GM18861 (cell line): ENCODE measurements around the gene BAIAP2L1.

Experiments
- ATAC-seq: cut with Tn5 transposase; IDR thresholded peaks from one replicate; pipeline ENCODE4 v1.9.1; 2021; ENCODE audit not compliant: unreplicated experiment

BAIAP2L1 gene

DNA sequence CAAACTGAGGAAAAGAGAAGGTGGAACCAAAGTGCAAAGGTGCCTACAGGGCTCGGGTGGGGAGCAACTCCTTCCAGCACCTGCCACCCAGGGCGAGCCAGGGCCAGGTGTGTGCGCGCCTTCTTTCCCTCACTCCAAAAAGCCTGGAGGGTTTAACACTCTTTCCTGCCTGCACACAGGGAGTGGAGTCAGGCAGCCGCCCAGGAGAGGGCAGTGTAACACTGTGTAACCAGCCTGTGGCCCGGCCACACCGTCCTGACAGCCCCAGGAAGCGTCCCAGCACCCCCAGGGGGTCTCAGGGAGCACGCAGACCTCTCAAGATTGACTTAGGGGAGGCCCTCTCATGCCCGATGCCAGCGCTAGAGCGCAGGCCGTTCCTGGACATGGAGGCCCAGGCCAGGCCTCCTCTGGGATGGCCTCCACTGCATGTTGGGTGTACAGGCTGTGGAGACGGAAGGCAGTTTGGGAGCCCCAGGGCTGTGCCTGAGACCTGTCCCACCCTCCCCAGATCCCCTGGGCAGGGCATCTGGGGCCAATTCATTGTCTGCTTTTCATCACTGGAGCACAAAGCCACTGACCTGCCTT lies 106.0 kb downstream of the BAIAP2L1 start:
- ATAC-seq, result peak; percentile 68

DNA sequence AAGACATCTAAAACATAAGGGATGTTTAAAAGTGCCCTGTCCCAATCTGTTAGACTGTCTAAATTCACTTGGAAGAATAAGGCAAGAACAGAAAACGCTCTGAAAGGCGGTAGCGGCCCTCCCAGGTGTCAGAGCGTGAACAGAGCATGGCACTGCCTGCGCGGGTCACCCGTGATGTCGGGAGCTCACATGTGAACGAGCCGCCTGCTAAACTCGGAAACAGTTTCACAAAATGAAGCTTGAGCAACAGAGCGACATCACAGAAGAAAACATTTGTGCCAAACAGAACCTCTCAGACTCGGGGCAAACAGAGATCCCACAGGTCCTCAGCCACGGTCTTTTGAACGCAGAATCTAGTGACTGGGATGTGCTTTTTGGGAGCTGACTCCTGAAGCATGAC lies 106.6 kb downstream of the BAIAP2L1 start:
- no peak for ATAC-seq

DNA sequence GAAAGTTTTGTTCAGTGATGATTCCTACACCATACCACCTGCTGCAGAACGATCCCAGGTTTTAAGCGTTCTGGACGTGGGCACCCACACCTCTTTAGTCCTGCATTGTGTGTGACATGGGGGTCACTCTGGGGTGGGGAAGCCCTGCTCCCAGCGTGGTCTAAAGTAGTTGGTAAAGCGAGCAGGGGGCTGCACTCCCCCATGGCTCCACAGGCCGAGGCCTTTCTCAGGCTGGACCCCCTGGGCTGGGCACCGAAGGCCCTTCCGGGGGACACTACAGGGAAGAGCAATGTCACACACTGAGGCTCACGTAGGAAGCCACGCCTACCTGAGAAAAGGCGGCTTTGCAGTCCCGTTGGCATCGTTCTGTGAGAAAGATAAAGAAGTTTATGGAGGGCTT lies 107.1 kb downstream of the BAIAP2L1 start:
- ATAC-seq, result no peak

DNA sequence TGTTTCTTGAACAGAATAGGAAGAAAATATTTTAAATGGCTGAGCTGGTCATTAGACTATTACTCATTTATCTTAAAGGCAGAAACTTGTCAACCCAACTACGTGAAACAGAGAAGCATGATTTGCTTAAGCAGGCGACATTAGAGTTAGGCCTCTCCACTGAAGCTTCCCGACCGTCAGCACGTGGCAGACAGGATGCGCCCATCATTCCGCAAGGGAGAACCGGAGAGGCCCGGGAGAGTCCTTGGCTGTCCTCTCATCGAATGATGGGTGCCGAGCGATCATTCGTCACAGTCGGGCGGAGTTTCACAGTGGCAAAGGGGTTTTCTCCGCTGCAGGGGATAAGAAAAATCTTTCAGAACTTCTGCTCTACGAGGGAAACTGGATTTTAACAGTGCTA lies 107.6 kb downstream of the BAIAP2L1 start:
- no peak for ATAC-seq

DNA sequence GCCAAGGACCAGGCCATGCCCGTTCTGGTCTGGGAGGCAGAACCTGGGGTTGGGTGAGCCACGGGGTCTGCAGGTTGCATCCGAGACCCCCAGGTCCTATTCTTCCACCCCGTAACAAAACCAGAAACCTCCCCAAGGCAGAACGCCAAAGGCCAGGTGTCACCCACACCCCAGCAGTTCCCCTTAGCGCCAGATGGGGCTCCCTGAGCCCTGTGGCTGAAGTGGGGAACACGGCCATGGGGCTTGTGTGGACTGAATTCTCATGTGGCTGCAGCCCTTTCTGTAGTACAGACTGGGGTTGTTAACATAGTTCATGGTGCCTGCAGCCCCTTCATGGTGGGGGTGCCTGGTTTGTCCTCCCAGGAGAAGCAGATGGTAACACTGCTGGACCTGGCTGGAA lies 109.2 kb downstream of the BAIAP2L1 start:
- ATAC-seq, result no peak

DNA sequence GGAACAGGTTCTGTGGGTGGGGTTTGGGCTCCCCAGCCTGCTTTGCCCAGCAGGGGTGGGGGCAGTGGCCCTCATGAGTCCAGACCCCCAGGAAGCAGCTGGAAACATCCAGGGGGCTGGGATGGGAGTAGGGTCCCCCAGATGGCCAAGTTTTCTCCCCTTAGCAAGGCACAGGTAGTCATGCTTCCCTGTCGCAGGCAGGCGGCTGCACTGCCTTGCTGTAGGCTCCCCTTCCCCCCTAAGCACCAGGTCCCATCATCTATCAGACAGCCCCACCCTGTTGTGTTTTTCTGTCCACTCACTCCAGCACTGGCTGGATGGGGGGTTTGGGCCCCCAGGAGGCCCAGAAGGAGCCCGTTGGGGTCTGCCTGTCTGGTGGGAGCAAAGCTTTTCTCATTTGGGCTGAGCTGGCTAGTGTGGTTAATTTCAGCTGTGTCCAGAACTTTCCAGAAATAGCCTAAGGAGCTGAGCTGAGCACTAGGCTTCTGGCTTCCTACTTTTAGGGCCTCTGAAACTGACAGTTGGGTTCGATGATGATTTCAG lies 111.5 kb downstream of the BAIAP2L1 start:
- ATAC-seq, result no peak

DNA sequence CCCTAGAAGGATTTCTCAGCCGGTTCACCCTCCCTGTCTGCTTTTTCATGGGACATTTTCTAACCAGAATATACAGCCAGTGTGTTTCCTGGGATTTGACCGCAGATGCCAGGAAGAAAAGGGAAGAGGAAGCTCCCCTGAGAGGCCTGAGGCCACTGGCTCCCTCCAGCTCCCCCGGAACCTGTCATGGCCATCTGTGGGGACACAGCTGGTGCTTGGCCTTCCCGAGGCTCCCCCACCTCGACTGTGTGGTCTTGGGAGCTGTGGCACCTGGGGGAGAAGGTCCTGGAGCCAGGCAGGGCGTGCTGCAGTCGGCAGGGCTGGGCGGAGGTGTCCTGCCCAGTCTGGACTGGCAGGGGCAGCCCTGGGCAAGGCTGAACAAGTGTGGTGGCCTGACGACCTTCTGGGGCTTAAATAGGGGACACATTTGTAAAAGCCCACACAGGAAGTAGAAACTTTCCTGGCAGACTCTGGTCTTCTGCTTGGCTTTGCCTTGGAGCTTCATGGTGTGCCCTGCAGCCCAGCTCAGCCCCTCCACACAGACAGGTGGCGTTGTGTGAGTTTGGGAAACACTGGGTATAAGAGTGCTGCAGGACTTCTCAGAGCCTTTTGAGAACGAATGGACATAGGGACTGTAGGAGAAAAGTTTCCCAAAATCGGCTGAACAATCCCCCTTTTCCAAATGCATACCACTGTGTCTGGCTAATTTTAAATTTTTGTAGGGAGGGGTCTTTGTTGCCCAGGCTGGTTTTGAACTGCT lies 112.6 kb downstream of the BAIAP2L1 start:
- no peak for ATAC-seq

DNA sequence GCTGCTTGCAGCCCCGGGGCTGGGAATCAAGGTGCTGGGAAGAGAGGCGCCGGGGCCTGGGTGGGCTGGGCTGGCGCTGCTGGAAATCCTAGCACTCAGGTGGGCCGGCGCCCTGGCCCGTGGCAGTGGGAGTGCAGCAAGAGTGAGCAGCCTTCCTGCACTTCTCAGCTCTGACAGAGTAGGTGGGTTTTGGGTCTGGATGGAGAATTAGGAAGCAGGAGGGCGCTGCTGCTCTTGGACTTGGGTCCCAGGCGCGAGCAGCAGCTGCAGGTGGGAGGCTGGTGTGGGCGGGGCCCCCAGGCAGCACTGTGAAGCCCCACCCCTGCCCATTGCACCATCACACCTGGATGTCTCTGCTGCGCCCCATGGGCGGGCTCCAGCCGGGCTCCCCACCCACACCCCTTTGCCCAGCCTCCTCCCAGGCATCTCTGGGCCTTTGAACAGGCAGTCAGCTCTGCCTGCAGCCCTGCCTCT lies 113.4 kb downstream of the BAIAP2L1 start:
- ATAC-seq, result no peak

DNA sequence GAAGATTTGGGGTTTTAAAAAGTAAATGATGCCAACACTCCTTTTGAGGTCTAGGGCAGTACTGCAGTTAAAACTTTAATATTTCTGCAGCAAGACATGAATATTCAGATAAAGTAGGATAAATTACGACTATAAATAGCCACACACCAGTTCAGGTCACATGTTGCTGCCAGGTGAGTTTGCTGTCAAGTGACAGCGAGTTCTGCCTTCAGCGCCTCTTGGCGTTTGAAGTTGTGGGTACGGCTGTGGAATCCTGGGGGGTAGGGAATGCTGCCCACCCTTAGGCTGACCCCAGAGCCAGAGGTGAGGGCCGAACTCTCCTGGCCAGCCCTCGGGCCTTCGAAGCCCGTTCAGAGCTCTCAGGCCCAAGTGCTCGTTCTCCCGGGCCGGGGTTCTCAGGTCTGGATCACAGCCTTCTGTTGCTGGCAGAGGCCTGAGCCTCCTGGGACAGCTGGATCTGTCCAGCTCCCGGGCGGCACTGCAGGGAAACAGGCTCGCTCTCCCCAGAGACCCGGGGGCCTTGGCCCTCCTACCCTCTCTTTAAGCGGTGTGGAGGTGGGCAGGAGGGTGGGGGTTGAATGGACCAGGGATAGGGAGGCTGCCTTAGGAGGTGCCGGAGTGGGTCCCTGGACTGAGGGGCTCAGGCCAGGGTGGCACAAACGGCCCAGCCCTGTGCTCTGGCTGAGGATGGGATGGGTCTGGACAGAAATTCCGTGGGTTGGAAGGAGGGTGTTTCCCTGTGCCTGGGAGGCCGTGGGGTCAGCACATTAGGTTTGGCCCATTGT lies 114.0 kb downstream of the BAIAP2L1 start:
- no peak for ATAC-seq

DNA sequence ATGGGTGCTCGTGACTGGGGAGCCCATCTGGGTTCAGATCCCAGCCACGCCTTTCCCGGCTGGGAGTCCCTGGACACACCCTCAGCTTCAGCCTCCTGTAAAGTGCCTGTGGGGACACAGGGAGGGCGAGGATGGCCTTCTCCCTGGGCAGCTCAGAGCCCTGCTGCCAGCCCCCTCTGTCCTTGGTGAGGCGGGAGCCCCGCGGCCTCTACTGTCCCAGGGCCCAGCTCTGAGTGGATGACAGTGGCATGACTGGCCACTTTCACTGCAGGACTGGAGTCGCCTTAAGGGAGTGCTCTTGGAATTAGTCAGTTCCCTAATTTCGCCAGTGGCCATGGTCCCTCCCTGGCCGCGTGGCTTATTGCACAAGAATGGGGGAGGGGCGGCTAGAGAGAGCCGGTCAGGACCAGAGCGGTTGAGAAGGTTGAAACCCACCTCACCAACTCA lies 114.8 kb downstream of the BAIAP2L1 start:
- ATAC-seq, result no peak

DNA sequence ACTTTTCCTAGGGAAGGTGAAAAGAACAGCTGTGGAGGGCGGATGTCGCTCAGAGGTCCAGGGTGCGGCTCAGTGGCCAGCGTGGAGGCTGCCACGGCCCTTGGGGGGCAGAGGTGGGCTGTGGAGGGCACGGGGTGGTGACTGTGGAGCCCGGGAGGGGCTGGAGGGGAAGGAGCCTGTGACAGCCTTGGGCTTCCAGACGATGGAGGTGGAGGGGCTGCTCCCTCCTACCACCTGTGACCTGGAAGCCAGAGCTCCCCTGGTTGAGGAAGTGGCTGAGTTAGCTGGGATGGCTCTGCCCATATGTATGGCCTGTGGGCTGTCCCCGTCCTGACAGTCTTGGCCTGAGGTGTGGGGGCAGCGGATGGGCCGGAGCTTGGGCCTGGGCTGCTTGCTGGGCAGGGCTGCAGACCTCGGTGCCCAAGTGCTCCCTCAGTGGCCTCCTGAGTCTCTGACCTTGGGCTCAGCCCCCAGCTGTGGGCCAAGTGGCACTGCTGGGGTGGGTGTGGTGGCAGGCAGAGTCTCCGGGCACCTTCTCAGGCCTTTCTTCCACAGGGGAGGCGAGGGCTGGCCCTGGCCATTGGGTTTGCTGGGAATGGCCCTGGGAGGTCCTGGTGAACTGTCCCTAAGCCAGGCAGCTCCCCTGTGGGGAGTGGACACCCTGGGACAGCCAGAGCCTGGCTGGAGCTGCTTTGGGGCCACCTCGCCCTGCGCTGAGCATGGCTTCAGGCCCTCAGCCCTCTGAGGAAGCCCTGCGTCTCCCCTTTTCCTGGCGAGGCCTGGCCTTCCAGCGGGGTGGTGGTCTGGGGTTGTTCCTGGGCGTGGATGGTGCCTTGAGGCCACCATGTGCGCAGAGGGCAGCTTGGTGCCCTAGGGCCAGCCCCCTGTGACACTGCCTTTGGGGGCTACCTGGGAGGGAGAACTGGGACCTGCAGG lies 115.5 kb downstream of the BAIAP2L1 start:
- no peak for ATAC-seq

DNA sequence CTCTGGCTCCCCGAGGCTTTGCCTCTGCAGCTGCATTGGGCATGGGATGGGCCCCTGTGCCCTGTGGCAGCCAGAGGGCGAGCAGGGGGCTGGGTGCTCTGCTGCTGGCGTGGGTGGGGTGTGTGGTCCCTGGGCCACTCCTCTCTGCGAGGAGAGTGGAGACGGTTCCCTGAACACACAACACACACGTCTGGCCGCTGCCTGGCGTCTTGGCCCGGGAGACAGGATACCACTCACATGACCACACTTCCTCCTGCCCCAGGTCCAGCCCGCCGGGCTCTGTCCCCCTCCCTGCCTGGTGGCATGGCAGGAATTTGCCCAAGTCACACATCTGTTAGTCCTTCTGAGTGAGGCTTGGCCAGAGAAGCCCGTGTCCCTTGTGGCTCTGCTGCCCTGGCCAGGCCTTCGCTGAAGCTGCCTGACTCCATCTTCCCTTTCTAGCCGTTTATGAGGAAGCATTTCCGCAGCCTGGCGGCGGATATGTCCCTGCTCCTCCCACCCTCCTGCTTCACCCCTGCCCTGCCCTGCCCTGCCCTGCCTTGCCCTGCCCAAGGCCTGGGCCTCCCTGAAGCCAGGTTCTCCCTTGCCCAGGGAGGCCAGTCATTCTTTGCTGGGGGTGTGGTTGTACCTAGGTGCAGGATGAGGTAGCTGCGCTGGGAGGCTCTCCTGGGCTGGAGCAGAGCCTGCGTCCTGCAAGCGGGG lies 116.4 kb downstream of the BAIAP2L1 start:
- ATAC-seq, result no peak

DNA sequence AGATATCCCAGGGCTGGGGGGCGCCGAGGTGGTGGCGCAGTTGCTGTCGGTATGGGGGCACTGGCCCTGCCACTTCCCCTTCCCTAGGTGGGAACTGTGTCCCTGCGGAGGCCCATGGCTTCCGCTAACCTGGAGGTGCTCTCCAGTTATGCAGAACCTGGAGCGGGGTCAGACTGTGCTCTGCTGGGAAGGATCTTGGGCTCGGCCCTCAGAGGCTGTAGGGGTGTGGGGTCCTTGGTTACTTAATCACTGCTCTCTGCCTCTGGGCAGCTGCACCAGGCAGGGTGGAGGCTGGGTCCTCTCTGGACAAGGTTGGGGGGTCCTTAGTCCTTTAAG lies 117.0 kb downstream of the BAIAP2L1 start:
- ATAC-seq, result no peak

DNA sequence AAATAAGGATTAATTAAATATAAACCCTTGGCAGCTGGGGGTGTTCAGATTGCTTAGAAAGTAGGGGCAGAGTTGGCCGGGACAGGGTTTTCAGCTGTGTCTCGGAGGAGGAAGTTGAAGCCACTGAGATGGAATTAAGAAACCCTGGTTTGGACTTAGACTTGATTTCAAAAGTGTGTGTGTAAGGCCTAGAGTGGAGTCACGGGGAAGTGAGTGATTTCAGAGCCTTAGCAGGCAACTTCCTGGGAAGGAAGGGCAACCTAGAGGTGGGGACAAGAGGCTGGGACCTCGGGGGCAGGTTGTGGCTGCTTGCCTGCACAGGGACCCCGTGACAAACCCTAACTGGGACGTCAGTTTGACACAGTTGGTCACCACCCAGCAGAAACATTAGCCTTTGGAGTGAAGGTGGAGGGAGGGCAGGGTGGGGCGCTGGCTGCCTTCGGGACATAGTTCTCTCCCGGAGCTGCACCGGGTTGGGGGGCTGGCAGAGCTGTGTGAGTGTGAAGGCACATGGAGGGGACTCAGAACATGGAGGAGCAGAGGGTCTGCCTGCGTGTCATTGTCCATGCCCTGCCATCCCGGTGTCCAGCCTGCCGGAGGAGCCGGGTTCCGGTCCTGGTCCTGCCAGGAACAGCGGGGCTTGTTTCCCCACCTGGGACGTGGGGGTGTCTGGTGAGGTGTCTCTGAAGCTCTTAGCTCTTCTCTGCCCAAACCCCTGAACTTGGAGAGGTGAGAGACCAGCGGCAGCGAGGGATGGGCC lies 117.6 kb downstream of the BAIAP2L1 start:
- ATAC-seq, result no peak

DNA sequence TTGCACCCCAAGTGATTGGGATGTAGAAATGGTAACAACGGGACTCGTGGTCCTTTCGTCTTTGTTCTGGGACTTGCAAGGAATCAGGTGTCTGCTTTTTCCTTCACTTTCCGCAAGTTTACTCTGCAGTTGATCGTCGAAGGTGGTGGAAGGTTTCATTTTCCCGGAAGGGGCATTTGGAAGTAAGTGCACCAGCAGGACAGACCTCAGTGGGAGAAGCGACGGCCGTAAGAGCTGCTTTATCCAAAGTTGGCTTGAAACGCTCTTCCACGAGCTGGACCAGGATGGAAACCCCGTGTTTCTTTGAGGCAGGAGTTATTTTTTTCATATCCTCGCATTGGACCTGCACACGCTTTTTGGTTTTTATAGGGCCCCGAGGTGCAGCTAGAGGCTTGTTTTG lies 118.2 kb downstream of the BAIAP2L1 start:
- ATAC-seq, result no peak

DNA sequence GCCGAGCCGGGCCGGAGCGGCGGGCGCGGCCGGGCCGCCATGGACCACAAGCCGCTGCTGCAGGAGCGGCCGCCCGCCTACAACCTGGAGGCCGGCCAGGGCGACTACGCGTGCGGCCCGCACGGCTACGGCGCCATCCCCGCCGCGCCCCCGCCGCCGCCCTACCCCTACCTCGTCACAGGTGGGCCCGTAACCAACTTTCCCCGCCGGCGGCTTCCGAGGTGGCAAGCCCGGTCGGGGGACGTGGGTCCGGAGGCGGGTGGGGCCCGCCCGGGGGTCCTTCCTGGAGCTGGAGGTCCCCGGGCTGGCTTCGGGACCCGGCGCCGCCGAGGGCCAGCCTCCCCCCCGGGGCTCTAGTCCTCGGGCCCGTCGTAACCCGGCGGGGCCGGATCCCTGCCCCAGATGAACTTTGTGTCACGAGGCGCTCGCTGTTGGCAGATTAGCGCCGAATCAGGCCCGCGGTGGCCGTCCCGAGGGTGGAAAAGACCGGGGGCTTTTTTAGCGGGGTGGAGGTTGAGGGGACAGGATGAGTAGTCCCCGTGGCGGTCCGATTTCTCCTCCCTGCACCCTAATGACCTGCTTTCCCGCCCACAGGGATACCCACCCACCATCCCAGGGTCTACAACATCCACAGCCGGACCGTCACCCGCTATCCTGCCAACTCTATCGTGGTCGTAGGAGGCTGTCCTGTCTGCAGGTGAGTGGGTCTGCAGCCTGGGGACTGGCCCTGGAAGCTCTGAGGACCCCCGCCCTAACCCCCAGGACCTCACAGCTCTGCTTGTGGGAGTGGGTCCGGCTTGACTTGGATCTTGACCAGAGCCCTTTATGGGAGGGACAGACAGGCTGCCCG lies 118.9 kb downstream of the BAIAP2L1 start:
- peak; percentile 33 for ATAC-seq

DNA sequence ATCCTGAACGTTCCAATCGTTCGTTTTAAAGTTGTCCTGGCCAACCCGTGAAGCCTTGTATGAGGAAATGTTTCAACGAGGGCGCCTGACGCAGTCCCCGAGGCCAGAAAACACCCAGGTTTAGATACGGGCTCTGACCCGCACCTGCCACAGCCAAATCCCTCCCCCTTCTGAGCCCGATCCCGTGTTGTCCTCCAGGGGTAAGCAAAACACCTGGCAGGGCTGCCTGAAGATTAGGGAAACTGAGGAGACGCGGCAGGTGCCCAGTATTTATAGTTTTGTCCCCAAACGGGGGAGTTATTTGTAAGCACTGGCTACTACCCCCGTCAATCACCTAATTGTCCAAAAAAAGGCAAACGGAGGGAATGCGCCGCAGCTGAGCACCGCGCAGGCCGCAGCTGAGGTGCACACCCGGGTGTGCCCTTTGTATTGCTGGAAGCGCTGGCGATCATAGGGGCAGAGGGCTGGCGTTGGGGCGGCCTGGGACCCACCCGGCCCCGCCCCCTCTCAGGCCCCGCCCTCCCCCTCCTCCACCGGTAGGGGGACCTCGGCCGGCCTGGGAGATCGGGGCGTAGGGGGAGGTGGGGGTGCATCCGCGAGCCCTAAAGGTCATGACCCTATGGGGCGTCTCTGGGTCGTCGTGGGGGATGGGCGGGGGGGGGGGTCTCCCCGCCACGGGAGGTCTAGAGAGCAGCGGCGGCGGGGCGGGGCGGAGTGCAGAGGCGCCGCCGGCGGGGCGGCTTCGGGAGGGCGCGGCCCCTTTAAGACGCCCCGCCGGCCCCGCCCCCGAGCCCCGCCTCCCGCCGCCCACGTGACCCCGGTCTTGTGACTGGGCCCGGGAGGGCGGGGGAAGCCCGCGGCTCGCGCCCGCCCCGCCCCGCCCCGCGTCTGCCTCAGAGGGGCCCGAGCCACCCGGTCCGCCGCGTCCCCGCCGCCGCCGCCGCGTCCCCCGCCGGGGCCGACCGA lies 119.8 kb downstream of the BAIAP2L1 start, which contains the start of gene BRI3:
BRI3 (plus strand) TSS at position 896 of the 966 bp plus-strand sequence. CDS start 110 bp downstream, outside the sequence.
- peak; percentile 72 for ATAC-seq
